Vagina (tissue), 2 donors: ENCODE measurements around the gene SUDS3.

Experiments
- POLR2A ChIP-seq, 2 donors: fragments of 450-650 bp; IDR thresholded peaks; one replicate each; pipeline ENCODE4 v1.6.1; 2017; ENCODE audit warnings: antibody characterized with exemption in 2 of 2, mild to moderate bottlenecking in 2 of 2, moderate library complexity in 2 of 2
- TF ChIP-seq, protein P1 (sequence below), 3 experiments: fragments of 450-650 bp in 2 of 3; fragments of 200-600 bp in 1 of 3; sonication (generic) in 1 of 3; IDR thresholded peaks; one replicate each; pipeline ENCODE4 v1.5.1; 2017 to 2019; ENCODE audit warnings: antibody characterized with exemption in 3 of 3, mild to moderate bottlenecking in 2 of 3, moderate library complexity in 2 of 3

DNA sequence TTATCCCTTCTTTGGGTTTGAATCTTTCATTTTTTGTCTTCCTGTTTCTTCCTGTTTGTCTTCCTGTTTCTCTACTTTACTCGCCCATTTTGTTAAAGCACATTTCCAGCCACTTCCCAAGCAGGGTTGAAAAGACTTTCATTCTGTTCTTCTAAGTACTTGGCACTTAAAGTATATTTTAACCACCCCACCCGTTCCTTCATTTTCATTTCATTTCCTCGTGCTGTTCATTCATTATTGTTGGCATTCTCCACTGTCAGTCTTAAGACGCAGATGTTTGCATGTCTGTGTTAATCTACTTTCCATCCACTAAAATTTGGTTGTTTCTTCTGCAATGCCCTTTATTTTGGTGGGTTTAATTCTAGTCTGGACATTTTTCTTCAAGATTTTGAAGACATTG, 49.0 kb downstream of the SUDS3 start:
- TF ChIP-seq, protein P1, sequence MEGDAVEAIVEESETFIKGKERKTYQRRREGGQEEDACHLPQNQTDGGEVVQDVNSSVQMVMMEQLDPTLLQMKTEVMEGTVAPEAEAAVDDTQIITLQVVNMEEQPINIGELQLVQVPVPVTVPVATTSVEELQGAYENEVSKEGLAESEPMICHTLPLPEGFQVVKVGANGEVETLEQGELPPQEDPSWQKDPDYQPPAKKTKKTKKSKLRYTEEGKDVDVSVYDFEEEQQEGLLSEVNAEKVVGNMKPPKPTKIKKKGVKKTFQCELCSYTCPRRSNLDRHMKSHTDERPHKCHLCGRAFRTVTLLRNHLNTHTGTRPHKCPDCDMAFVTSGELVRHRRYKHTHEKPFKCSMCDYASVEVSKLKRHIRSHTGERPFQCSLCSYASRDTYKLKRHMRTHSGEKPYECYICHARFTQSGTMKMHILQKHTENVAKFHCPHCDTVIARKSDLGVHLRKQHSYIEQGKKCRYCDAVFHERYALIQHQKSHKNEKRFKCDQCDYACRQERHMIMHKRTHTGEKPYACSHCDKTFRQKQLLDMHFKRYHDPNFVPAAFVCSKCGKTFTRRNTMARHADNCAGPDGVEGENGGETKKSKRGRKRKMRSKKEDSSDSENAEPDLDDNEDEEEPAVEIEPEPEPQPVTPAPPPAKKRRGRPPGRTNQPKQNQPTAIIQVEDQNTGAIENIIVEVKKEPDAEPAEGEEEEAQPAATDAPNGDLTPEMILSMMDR (IDR thresholded peaks at IDR 0.05), result no peak
- TF ChIP-seq POLR2A (IDR thresholded peaks at IDR 0.05), result no peak
